MCF 10A (cell line): Measurements from ENCODE around the gene MTUS2. TPM values are rescaled to one million over a fixed set of nuclear protein-coding genes. Genes with fewer than 3 reads are reported as not detected.

Experiments used
- BruUV-seq: library from RNA; stranded (reverse); fragments of 400-500 nt; replicated peaks from 2 replicates; lab custom pipeline; 2021; lab: Mats Ljungman, UMichigan
- CTCF ChIA-PET: fragments of 300-600 bp; sonication (Branson Sonifier 250); formaldehyde crosslinking; extraction: SDS; loops from one replicate; lab custom pipeline; 2021; ENCODE audit warnings: antibody characterized with exemption, inconsistent platforms; lab: Yijun Ruan, JAX
- POLR2A ChIA-PET: fragments of 300-600, 350-650 bp; sonication (Branson Sonifier 250); formaldehyde crosslinking; extraction: SDS; loops from one replicate; lab custom pipeline; 2020; ENCODE audit warnings: antibody characterized with exemption, inconsistent platforms; lab: Yijun Ruan, JAX
- DNase-seq: peaks from one replicate; pipeline ENCODE4 v3.0.0-alpha.2; 2018; ENCODE audit not compliant: unreplicated experiment
- H3K27ac Mint-ChIP-seq: one replicate; pipeline ENCODE4 v1.8.0; 2022; ENCODE audit warnings: mild to moderate bottlenecking, low read depth, mixed read lengths; ENCODE audit not compliant: unreplicated experiment
- H3K27me3 Mint-ChIP-seq: one replicate; pipeline ENCODE4 v1.8.0; 2022; ENCODE audit warnings: mixed read lengths; ENCODE audit not compliant: insufficient read depth, unreplicated experiment
- H3K36me3 Mint-ChIP-seq: one replicate; pipeline ENCODE4 v1.8.0; 2022; ENCODE audit warnings: mild to moderate bottlenecking, moderate library complexity, mixed read lengths; ENCODE audit not compliant: insufficient read depth, unreplicated experiment
- H3K4me1 Mint-ChIP-seq: one replicate; pipeline ENCODE4 v1.8.0; 2022; ENCODE audit warnings: mixed read lengths; ENCODE audit not compliant: insufficient read depth, unreplicated experiment
- H3K4me3 Mint-ChIP-seq: one replicate; pipeline ENCODE4 v1.8.0; 2022; ENCODE audit warnings: mild to moderate bottlenecking, moderate library complexity, mixed read lengths; ENCODE audit not compliant: unreplicated experiment
- H3K9me3 Mint-ChIP-seq: one replicate; pipeline ENCODE4 v1.8.0; 2022; ENCODE audit warnings: mixed read lengths; ENCODE audit not compliant: unreplicated experiment
- intact Hi-C: fragments of 100-400 bp; cut with micrococcal nuclease; formaldehyde crosslinking; loops from 2 replicates; pipeline ENCODE4 v1.14.1; 2022
- total RNA-seq: library from RNA; stranded (reverse); gene quantifications from 2 replicates; pipeline ENCODE4 v1.2.3, GENCODE V29; 2022
- TF ChIP-seq, protein P1 (sequence below): fragments of 200-600 bp; IDR thresholded peaks from one replicate; pipeline ENCODE4 v1.8.0; 2022; ENCODE audit warnings: antibody characterized with exemption, mild to moderate bottlenecking; ENCODE audit not compliant: unreplicated experiment

The MTUS2 gene
- total RNA-seq, 1 experiment from 2014 or later = not detected

DNA sequence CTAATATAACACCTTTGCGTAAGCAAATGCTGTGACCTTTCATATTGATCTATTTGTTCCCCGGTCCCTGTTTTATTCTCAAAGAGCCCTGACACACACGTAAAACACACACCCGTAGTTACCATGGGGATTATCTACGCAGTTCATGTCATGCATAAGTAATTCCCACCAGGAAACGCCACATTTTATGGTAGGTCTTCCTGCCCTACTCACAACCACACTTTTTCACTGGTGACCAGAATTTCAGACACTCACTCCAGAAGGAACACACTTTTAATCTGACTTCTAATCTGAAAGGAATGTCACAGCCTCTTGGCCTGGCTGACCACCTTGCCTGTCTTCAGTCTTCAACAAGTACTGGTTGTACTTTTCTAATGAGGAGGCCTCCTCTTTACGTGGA, 728.6 kb downstream of the MTUS2 start:
- H3K27me3 Mint-ChIP-seq = no peaks in the 10 kb centered on the region
- no peak overlapping the region for H3K27ac Mint-ChIP-seq
- POLR2A ChIA-PET = no interaction called here

DNA sequence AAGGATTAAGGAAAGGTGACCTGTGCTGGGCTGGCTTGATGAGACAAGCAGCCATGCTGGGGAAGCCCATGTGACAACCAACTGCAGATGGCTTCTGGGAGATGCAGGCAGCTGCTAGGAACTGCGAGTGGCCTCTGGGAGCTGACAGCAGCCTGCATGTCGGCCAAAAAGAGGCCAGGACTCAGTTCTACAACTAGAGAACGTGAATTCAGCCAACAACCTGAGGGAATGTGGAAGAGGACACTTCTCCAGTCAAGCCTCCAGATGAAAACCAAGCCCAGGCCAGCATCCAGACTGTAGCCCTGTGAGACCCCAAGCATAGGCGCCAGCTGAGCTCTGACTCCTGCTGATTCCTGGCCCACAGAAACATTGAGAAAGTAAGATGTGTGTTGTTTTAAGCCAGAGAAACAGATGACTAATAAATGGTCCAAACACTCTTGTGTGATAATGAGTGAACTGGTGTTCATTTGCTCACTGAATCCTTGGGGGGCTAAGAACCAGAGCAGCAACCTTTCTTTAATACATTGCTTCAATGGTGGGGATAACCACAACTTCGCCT, 730.4 kb downstream of the MTUS2 start:
- Mint-ChIP-seq H3K9me3 (no peaks in the 10 kb centered on the region), H3K36me3 (peaks cover 69% of the 10 kb centered on the region), H3K4me1 (peaks cover 5% of the 10 kb centered on the region), H3K27ac (peak overlapping the region; percentile 41), H3K4me3 (no peak overlapping the region), H3K27me3 (no peaks in the 10 kb centered on the region)
- TF ChIP-seq, protein P1, sequence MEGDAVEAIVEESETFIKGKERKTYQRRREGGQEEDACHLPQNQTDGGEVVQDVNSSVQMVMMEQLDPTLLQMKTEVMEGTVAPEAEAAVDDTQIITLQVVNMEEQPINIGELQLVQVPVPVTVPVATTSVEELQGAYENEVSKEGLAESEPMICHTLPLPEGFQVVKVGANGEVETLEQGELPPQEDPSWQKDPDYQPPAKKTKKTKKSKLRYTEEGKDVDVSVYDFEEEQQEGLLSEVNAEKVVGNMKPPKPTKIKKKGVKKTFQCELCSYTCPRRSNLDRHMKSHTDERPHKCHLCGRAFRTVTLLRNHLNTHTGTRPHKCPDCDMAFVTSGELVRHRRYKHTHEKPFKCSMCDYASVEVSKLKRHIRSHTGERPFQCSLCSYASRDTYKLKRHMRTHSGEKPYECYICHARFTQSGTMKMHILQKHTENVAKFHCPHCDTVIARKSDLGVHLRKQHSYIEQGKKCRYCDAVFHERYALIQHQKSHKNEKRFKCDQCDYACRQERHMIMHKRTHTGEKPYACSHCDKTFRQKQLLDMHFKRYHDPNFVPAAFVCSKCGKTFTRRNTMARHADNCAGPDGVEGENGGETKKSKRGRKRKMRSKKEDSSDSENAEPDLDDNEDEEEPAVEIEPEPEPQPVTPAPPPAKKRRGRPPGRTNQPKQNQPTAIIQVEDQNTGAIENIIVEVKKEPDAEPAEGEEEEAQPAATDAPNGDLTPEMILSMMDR = no peak
- POLR2A ChIA-PET = interaction anchor here (0.6 kb wide), 1 partner anchor 499 kb away, joined by 3 read pairs; no protein-coding TSS in a partner anchor
- DNase-seq = no peak
- no TSS peak for BruUV-seq
- CTCF ChIA-PET = no interaction called here
- intact Hi-C loops = no loop called here

More for the DNA sequence above, 728.6 kb downstream of the MTUS2 start:
- intact Hi-C loops = no loop called here
- Mint-ChIP-seq H3K4me1 (peaks cover 5% of the 10 kb centered on the region), H3K4me3 (no peak overlapping the region), H3K9me3 (no peaks in the 10 kb centered on the region), H3K36me3 (peaks cover 61% of the 10 kb centered on the region)
- CTCF ChIA-PET = no interaction called here
- TF ChIP-seq, protein P1 = no peak
- no TSS peak for BruUV-seq
- DNase-seq = no peak

DNA sequence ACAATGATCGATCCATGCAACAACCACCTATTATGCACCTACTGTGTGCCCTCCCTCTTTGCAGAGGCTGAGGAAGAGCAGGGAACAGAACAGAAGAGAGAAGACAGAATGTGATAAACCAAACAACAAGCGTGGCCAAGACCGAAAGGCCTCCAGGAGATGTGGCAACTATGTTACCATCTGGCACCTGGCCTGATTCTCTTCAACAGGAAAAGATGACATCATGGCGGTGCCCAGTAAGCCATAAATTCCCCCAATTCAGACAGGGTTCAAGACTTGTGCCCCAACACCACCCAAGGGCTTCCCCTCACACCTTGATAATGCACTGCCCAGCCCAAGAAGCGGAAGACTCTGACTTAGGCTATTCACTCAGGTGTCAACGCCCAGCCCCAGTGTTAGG, 731.1 kb downstream of the MTUS2 start:
- intact Hi-C loops = no loop called here
- ChIA-PET POLR2A (interaction anchor here (0.6 kb wide), 1 partner anchor 498 kb away, joined by 3 read pairs; no protein-coding TSS in a partner anchor), CTCF (interaction anchor here (0.6 to 1.1 kb wide), 2 partner anchors 39 to 80 kb away, joined by 3 read pairs; no protein-coding TSS in a partner anchor)
- H3K4me1 Mint-ChIP-seq = peaks cover 5% of the 10 kb centered on the region
- H3K27me3 Mint-ChIP-seq = no peaks in the 10 kb centered on the region
- DNase-seq = peak; percentile 58
- H3K36me3 Mint-ChIP-seq = peaks cover 62% of the 10 kb centered on the region
- no peaks in the 10 kb centered on the region for H3K9me3 Mint-ChIP-seq
- peak overlapping the region; percentile 41 for H3K27ac Mint-ChIP-seq
- TF ChIP-seq, protein P1 = no peak
- H3K4me3 Mint-ChIP-seq = no peak overlapping the region
- BruUV-seq = no TSS peak

Other genes starting within 250 kb of the MTUS2 start
- gene POMP, start 161.2 kb upstream of the MTUS2 start, total RNA-seq = 103 and 136 TPM in 2 replicates
- gene SLC46A3, start 101.4 kb upstream of the MTUS2 start, total RNA-seq = 6.4 and 8.1 TPM in 2 replicates